ENCODE data around the gene IGFBP6.
"Not testable (repeated sequence)": the region's sequence is repeated elsewhere in the genome, so short reads cannot be mapped to it uniquely, and the experiment has no call there.

DNA sequence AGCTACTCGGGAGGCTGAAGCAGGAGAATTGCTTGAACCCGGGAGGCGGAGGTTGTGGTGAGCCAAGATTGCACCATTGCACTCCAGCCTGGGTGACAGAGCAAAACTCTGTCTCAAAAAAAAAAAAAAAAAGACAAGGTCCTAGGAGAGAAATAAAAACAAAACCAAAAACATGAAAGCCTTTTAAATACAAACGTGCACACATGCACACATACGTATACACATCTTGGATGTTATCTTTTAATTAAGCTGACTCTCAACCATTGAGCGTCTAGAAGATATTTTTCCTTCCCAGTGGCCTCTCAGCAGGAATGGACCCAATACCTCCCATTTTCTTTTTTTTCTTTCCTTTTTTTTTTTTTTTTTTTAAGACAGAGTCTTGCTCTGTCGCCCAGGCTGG is 15.0 kb downstream of the IGFBP6 start:
- not testable (repeated sequence) for TF ChIP-seq CTCF (IDR thresholded peaks at IDR 0.05; ENCODE audit: low read length); EZH2 (optimal IDR thresholded peaks at IDR 0.05; ENCODE audit: low read depth, low read length); EZH2phosphoT487 (IDR thresholded peaks at IDR 0.05; ENCODE audit: low read length)
